BJ (cell line): ENCODE results near the gene RALGAPA1. TPM values are rescaled to one million over a fixed set of nuclear protein-coding genes. Genes with fewer than 3 reads are reported as not detected.

Experiments
- CTCF ChIA-PET: fragments of 350-600 bp; formaldehyde crosslinking; extraction: SDS; loops from one replicate; lab custom pipeline; 2021; ENCODE audit warnings: antibody characterized with exemption, inconsistent platforms; lab: Yijun Ruan, JAX
- POLR2A ChIA-PET: fragments of 300-600 bp; sonication (Branson Sonifier 250); formaldehyde crosslinking; extraction: SDS; loops from one replicate; lab custom pipeline; 2021; ENCODE audit warnings: antibody characterized with exemption; lab: Charles Lee
- DNase-seq: peaks from one replicate; pipeline ENCODE4 v3.0.0-alpha.2; 2011; ENCODE audit warnings: low read depth
- H3K27me3 ChIP-seq: 2 replicates; pipeline ENCODE4 v1.6.0; 2011; ENCODE audit warnings: low read length; ENCODE audit not compliant: control insufficient read depth, insufficient read depth
- H3K36me3 ChIP-seq: 2 replicates; pipeline ENCODE4 v1.5.1; 2011; ENCODE audit warnings: low read length; ENCODE audit not compliant: control insufficient read depth, insufficient read depth
- H3K4me3 ChIP-seq: 2 replicates; pipeline ENCODE4 v1.5.1; 2011; ENCODE audit warnings: low read depth, mild to moderate bottlenecking, control low read depth, low read length
- polyA plus RNA-seq: library from polyadenylated mRNA; depleted of rRNA; stranded (reverse); fragments of >200 nt; gene quantifications from 2 replicates; pipeline ENCODE4 v1.2.3, GENCODE V29; 2011
- TF ChIP-seq, protein P1 (sequence below): IDR thresholded peaks from 2 replicates; pipeline ENCODE4 v1.5.1; 2011; ENCODE audit warnings: low read depth, mild to moderate bottlenecking, control low read depth, inconsistent platforms, low read length, moderate library complexity; ENCODE audit not compliant: insufficient read depth

The RALGAPA1 gene
- polyA plus RNA-seq, 1 experiment = 4.7 TPM

DNA sequence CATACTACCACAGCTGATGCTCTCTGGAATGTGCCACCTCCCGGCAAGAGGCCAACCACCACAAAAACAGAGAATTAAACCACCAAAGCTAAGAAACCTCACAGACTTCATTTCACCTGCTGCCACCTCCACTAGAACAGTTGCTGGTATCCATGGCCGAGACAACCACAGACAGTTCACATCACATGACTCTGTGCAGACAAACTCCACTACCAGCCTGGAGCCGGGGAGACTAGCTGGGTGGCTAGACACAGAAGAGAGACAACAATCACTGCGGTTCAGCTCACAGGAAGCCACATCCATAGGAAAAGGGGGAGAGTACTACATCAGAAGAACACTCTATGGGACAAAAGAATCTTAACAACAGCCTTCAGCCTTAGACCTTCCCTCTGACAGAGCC, 78.2 kb downstream of the RALGAPA1 start:
- no peak overlapping the region for H3K4me3 ChIP-seq
- H3K27me3 ChIP-seq = no peaks in the 10 kb centered on the region
- DNase-seq = no peak
- TF ChIP-seq, protein P1, sequence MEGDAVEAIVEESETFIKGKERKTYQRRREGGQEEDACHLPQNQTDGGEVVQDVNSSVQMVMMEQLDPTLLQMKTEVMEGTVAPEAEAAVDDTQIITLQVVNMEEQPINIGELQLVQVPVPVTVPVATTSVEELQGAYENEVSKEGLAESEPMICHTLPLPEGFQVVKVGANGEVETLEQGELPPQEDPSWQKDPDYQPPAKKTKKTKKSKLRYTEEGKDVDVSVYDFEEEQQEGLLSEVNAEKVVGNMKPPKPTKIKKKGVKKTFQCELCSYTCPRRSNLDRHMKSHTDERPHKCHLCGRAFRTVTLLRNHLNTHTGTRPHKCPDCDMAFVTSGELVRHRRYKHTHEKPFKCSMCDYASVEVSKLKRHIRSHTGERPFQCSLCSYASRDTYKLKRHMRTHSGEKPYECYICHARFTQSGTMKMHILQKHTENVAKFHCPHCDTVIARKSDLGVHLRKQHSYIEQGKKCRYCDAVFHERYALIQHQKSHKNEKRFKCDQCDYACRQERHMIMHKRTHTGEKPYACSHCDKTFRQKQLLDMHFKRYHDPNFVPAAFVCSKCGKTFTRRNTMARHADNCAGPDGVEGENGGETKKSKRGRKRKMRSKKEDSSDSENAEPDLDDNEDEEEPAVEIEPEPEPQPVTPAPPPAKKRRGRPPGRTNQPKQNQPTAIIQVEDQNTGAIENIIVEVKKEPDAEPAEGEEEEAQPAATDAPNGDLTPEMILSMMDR = no peak
- POLR2A ChIA-PET = no interaction called here
- CTCF ChIA-PET = interaction anchor here (1.2 kb wide), 1 partner anchor 84 kb away, joined by 3 read pairs; no protein-coding TSS in a partner anchor
- no peaks in the 10 kb centered on the region for H3K36me3 ChIP-seq

DNA sequence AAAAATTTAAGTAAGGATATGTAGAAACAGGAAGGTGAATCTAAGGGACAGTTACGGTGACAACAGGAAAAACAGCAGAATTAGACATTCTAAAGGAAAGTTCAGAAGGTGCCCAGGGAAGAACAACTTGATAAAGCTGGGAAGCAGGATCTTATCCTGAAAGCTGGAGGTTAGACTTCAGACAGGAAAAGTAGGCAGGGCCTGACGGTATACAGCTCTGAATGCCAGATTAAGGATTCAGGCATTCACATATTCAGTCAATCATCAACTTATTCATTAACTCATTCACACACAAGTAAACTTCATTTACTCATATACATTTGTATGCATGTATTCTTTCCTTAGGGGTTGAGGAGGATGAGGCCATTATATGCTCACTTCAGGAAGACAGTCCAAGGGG, 81.3 kb downstream of the RALGAPA1 start:
- POLR2A ChIA-PET = no interaction called here

GRCh38 chr14:35725930-35726329, 83.2 kb downstream of the RALGAPA1 start:
- CTCF ChIA-PET = no interaction called here
- Histone ChIP-seq H3K27me3 (no peaks in the 10 kb centered on the region), H3K36me3 (no peaks in the 10 kb centered on the region), H3K4me3 (no peak overlapping the region)
- no peak for DNase-seq
- TF ChIP-seq, protein P1 = no peak
- POLR2A ChIA-PET = no interaction called here

More for the DNA sequence above, 81.3 kb downstream of the RALGAPA1 start:
- TF ChIP-seq, protein P1 = no peak
- Histone ChIP-seq H3K4me3 (no peak overlapping the region), H3K27me3 (no peaks in the 10 kb centered on the region), H3K36me3 (no peaks in the 10 kb centered on the region)
- DNase-seq = no peak
- CTCF ChIA-PET = no interaction called here

- TF ChIP-seq, protein P1 = no peak
- ChIA-PET POLR2A (no interaction called here), CTCF (no interaction called here)
- Histone ChIP-seq H3K4me3 (no peak overlapping the region), H3K27me3 (no peaks in the 10 kb centered on the region), H3K36me3 (peaks cover 1% of the 10 kb centered on the region; the same call in 1 of the 2 replicates)
- DNase-seq = no peak
Measured at GRCh38 chr14:35715079-35715478, 94.0 kb downstream of the RALGAPA1 start.

DNA sequence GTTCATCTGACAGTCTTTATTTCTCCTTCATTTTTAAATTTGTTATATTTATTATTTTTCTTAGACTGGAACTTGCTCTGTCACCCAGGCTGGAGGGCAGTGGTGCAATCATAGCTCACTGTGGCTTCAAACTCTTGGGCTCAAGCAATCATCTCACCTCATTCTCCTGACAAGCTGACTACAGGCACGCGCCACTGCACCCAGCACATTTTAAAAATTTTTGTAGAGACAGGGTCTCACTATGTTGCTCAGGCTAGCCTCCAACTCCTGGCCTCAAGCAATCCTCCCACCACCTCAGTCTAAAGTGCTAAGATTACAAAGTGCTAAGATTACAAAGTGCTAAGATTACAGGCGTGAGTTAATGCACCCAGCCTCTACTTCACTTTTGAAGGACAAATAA, 96.6 kb downstream of the RALGAPA1 start:
- TF ChIP-seq, protein P1 = no peak
- no peak for DNase-seq
- H3K27me3 ChIP-seq = no peaks in the 10 kb centered on the region
- H3K4me3 ChIP-seq = no peak overlapping the region
- ChIA-PET CTCF (interaction anchor here (0.8 kb wide), 1 partner anchor 185 kb away, joined by 3 read pairs; no protein-coding TSS in a partner anchor), POLR2A (no interaction called here)
- peaks cover 1% of the 10 kb centered on the region; the same call in 1 of the 2 replicates for H3K36me3 ChIP-seq
